IMR-90 (cell line): ENCODE data around the gene NTM. TPM values are rescaled to one million over a fixed set of nuclear protein-coding genes. Genes with fewer than 3 reads are reported as not detected.
A peak's percentile ranks its signal among the peaks of the same experiment; 100 is the strongest.

Source experiments
- ATAC-seq: fragments of 200-7000 bp; cut with Tn5 transposase; 2 replicates; pipeline ENCODE4 v1.9.1; 2020; ENCODE audit warnings: low read depth, mild to moderate bottlenecking, moderate library complexity
- BruUV-seq: library from RNA; stranded (reverse); fragments of 400-500 nt; replicated peaks from 2 replicates; lab custom pipeline; 2021; lab: Mats Ljungman, UMichigan
- CTCF ChIA-PET: fragments of 300-600 bp; formaldehyde crosslinking; extraction: SDS; loops from one replicate; lab custom pipeline; 2021; ENCODE audit warnings: antibody characterized with exemption; lab: Yijun Ruan, JAX
- POLR2A ChIA-PET: fragments of 300-600 bp; sonication (Branson Sonifier 250); formaldehyde crosslinking; loops from one replicate; lab custom pipeline; 2022; ENCODE audit warnings: antibody characterized with exemption; ENCODE audit not compliant: unreplicated experiment; lab: Charles Lee
- DNase-seq: peaks from one replicate; pipeline ENCODE4 v3.0.0; 2013
- H2AFZ ChIP-seq: replicated peaks from 2 replicates; pipeline ENCODE3; 2013; ENCODE audit warnings: low read length, mild to moderate bottlenecking; ENCODE audit not compliant: poor library complexity
- H2AK5ac ChIP-seq: 2 replicates; pipeline ENCODE4 v1.6.1; 2013; ENCODE audit warnings: low read depth, low read length, inconsistent platforms
- H2AK9ac ChIP-seq: replicated peaks from 2 replicates; pipeline ENCODE3; 2013; ENCODE audit warnings: mild to moderate bottlenecking, low read depth, low read length, moderate library complexity; ENCODE audit not compliant: poor library complexity
- H2BK120ac ChIP-seq: 2 replicates; pipeline ENCODE4 v1.6.1; 2013; ENCODE audit warnings: low read depth, low read length, inconsistent platforms
- H2BK15ac ChIP-seq: 3 replicates; pipeline ENCODE4 v1.6.1; 2013; ENCODE audit warnings: low read depth, low read length, inconsistent platforms
- H2BK20ac ChIP-seq: 2 replicates; pipeline ENCODE4 v1.6.1; 2013; ENCODE audit warnings: low read depth, mild to moderate bottlenecking, inconsistent platforms, low read length, moderate library complexity
- H2BK5ac ChIP-seq: 2 replicates; pipeline ENCODE4 v1.6.1; 2013; ENCODE audit warnings: mild to moderate bottlenecking, low read depth, low read length, inconsistent platforms; ENCODE audit not compliant: poor library complexity, severe bottlenecking
- H3K14ac ChIP-seq: replicated peaks from 2 replicates; pipeline ENCODE4 v1.6.1; 2013; ENCODE audit warnings: low read depth, low read length, inconsistent platforms
- H3K18ac ChIP-seq: 2 replicates; pipeline ENCODE4 v1.6.1; 2013; ENCODE audit warnings: low read depth, low read length, control low read depth
- H3K23ac ChIP-seq: 2 replicates; pipeline ENCODE4 v1.6.1; 2013; ENCODE audit warnings: low read depth, low read length, inconsistent platforms
- H3K27ac ChIP-seq: 2 replicates; pipeline ENCODE4 v1.5.1; 2013; ENCODE audit warnings: mild to moderate bottlenecking, control low read depth, low read length; ENCODE audit not compliant: insufficient read depth
- H3K27me3 ChIP-seq: 2 replicates; pipeline ENCODE4 v1.6.1; 2013; ENCODE audit warnings: low read length; ENCODE audit not compliant: control insufficient read depth, insufficient read depth
- H3K36me3 ChIP-seq: 2 replicates; pipeline ENCODE4 v1.6.1; 2013; ENCODE audit warnings: low read length, mixed read lengths; ENCODE audit not compliant: control insufficient read depth, insufficient read depth
- H3K4ac ChIP-seq: 2 replicates; pipeline ENCODE4 v1.6.1; 2013; ENCODE audit warnings: low read depth, low read length, inconsistent platforms
- H3K4me1 ChIP-seq: 2 replicates; pipeline ENCODE4 v1.6.1; 2013; ENCODE audit warnings: low read length, mixed read lengths; ENCODE audit not compliant: control insufficient read depth, insufficient read depth
- H3K4me2 ChIP-seq: 2 replicates; pipeline ENCODE4 v1.6.1; 2013; ENCODE audit warnings: low read depth, mild to moderate bottlenecking, control low read depth, low read length, moderate library complexity
- H3K4me3 ChIP-seq: 2 replicates; pipeline ENCODE4 v1.5.1; 2013; ENCODE audit warnings: low read depth, mild to moderate bottlenecking, control low read depth, low read length, moderate library complexity; ENCODE audit not compliant: insufficient read depth
- H3K56ac ChIP-seq: 2 replicates; pipeline ENCODE4 v1.6.1; 2013; ENCODE audit warnings: low read length, inconsistent platforms; ENCODE audit not compliant: insufficient read depth; ENCODE audit errors: extremely low read depth
- H3K79me1 ChIP-seq, 2 experiments: 2 replicates each; pipeline ENCODE4 v1.6.1; 2013; ENCODE audit warnings: low read length in 2 of 2, inconsistent platforms in 1 of 2, low read depth in 1 of 2
- H3K9ac ChIP-seq: 2 replicates; pipeline ENCODE4 v1.6.1; 2013; ENCODE audit warnings: low read depth, low read length, control low read depth
- H3K9me1 ChIP-seq: 2 replicates; pipeline ENCODE4 v1.6.1; 2013; ENCODE audit warnings: low read length, inconsistent platforms; ENCODE audit not compliant: insufficient read depth
- H3K9me3 ChIP-seq: 2 replicates; pipeline ENCODE4 v1.6.1; 2013; ENCODE audit warnings: low read length; ENCODE audit not compliant: control insufficient read depth, insufficient read depth
- H4K20me1 ChIP-seq: 2 replicates; pipeline ENCODE4 v1.6.1; 2013; ENCODE audit warnings: low read length, inconsistent platforms; ENCODE audit not compliant: insufficient read depth
- H4K5ac ChIP-seq: 2 replicates; pipeline ENCODE4 v1.6.1; 2013; ENCODE audit warnings: mild to moderate bottlenecking, low read depth, low read length, control low read depth
- H4K8ac ChIP-seq, 2 experiments: 2 replicates each; pipeline ENCODE4 v1.6.1; 2013; ENCODE audit warnings: low read depth in 2 of 2, low read length in 2 of 2, control low read depth in 1 of 2, inconsistent platforms in 1 of 2
- H4K91ac ChIP-seq: 2 replicates; pipeline ENCODE4 v1.6.1; 2013; ENCODE audit warnings: low read depth, low read length, inconsistent platforms; ENCODE audit not compliant: insufficient read depth
- BHLHE40 ChIP-seq: fragments of 150-350 bp; IDR thresholded peaks from 2 replicates; pipeline ENCODE4 v1.6.1; 2016; ENCODE audit warnings: mild to moderate bottlenecking, low read depth, low read length
- CEBPB ChIP-seq: IDR thresholded peaks from 2 replicates; pipeline ENCODE4 v1.6.1; 2012; ENCODE audit warnings: low read depth, low read length, improper control_type of control experiment
- CHD1 ChIP-seq: IDR thresholded peaks from 2 replicates; pipeline ENCODE4 v1.6.1; 2012; ENCODE audit warnings: low read depth, low read length, improper control_type of control experiment
- FOS ChIP-seq: fragments of 150-350 bp; IDR thresholded peaks from 2 replicates; pipeline ENCODE4 v1.6.1; 2016; ENCODE audit warnings: low read depth, low read length
- MAFK ChIP-seq: IDR thresholded peaks from 2 replicates; pipeline ENCODE4 v1.6.1; 2012; ENCODE audit warnings: low read depth, low read length, improper control_type of control experiment
- MXI1 ChIP-seq: IDR thresholded peaks from 2 replicates; pipeline ENCODE4 v1.6.1; 2012; ENCODE audit warnings: low read depth, mild to moderate bottlenecking, low read length, moderate library complexity, borderline replicate concordance
- NFE2L2 ChIP-seq: fragments of 150-350 bp; IDR thresholded peaks from 2 replicates; pipeline ENCODE4 v1.6.1; 2016; ENCODE audit warnings: low read depth, mild to moderate bottlenecking, low read length
- POLR2A ChIP-seq: IDR thresholded peaks from 2 replicates; pipeline ENCODE4 v1.6.1; 2012; ENCODE audit warnings: mild to moderate bottlenecking, low read depth, low read length
- RAD21 ChIP-seq: IDR thresholded peaks from 2 replicates; pipeline ENCODE4 v1.6.1; 2012; ENCODE audit warnings: low read length, improper control_type of control experiment
- RFX5 ChIP-seq: IDR thresholded peaks from 2 replicates; pipeline ENCODE4 v1.8.0; 2012; ENCODE audit warnings: low read depth, mild to moderate bottlenecking, low read length, moderate library complexity
- SMC3 ChIP-seq: fragments of 150-350 bp; IDR thresholded peaks from 2 replicates; pipeline ENCODE4 v1.6.1; 2016; ENCODE audit warnings: low read depth, mild to moderate bottlenecking, antibody characterized with exemption, low read length, moderate library complexity
- WGBS, 2 experiments: methylation state at CpG; one replicate each; pipeline versions ENCODE4 v1.1.5 to v1.1.7; 2013; ENCODE audit warnings: missing lambda C conversion rate in 2 of 2; ENCODE audit not compliant: insufficient read length in 1 of 2; ENCODE audit errors: extremely low coverage in 2 of 2; 5-methylcytosine and 5-hydroxymethylcytosine counted together
- dilution Hi-C: fragments of 300-500 bp; cut with HindIII; formaldehyde crosslinking; loops from one replicate; pipeline ENCODE4 v1.14.3; 2018; ENCODE audit warnings: low sequenced_read_pairs; ENCODE audit not compliant: unreplicated experiment
- in situ Hi-C: fragments of 300-500 bp; cut with MboI; formaldehyde crosslinking; loops from 3 replicates; pipeline ENCODE4 v1.14.3; 2019; ENCODE audit warnings: low sequenced_read_pairs, inconsistent platforms, mixed read lengths
- intact Hi-C: fragments of 100-400 bp; cut with micrococcal nuclease; formaldehyde crosslinking; loops from 2 replicates; pipeline ENCODE4 v1.10.0; 2022
- polyA plus RNA-seq, 3 experiments: library from polyadenylated mRNA; depleted of rRNA; stranded (reverse); fragments of >200 nt; gene quantifications; 2 replicates each; pipeline ENCODE4 v1.2.3, GENCODE V29; 2012; ENCODE audit warnings: low replicate concordance in 1 of 3
- total RNA-seq: library from RNA; depleted of rRNA; stranded (reverse); fragments of >200 nt; gene quantifications from 2 replicates; pipeline ENCODE4 v1.2.3, GENCODE V29; 2012
- TF ChIP-seq, protein P1 (sequence below): fragments of 150-350 bp; IDR thresholded peaks from 2 replicates; pipeline ENCODE4 v1.6.1; 2016; ENCODE audit warnings: low read depth, mild to moderate bottlenecking, low read length, moderate library complexity, borderline replicate concordance
- TF ChIP-seq, protein P2 (sequence below): conservative IDR thresholded peaks from 2 replicates; pipeline ENCODE4 v1.5.1; 2012; ENCODE audit warnings: mild to moderate bottlenecking, low read depth, low read length, improper control_type of control experiment
- TF ChIP-seq, protein P3 (sequence below): fragments of 150-350 bp; IDR thresholded peaks from 2 replicates; pipeline ENCODE4 v1.6.1; 2017; ENCODE audit warnings: mild to moderate bottlenecking, antibody characterized with exemption, low read length, low read depth

NTM gene
- total and polyA plus RNA-seq, 2 of the 4 experiments (the other 2 are of a cell fraction): 19.5 to 25.5 TPM

DNA sequence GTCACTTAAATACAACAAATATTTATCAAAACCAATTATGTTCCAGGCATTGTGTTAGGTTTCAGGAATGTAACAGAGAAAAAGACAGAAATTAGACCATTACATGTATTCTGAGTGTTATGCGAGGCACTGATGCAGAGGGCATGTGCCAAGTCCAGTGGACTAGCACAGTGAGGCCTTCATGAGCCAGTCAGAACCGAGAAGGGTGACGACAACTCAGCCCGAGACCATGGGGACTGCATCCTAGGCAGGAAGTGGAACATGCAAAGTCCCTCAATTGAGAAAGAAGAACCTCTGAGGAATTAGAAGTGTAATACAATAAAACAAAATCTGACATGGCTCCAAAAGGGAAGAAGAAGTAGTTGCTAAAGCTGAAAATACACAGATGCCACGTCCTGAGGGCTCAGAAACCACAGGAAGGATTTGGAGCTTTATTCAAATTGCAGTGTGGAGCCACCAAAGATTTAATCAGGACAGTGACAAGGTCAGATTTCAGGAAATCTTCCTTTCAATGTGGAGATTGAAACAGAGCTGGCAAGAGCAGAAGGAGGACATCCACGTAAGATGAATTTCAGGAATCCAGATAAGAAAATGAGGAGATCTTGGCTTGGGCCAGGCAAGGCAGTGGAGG lies 529.6 kb downstream of the NTM start:
- H4K20me1 ChIP-seq: no peaks in the 10 kb centered on the region
- H3K9me3 ChIP-seq: no peaks in the 10 kb centered on the region
- H4K8ac ChIP-seq: peak overlapping the region in 1 of 2 experiments; percentile 47; a peak in 1 of 4 replicates
- BruUV-seq: no TSS peak
- peak overlapping the region; percentile 70; the same call in 1 of the 2 replicates for H2BK120ac ChIP-seq
- peak overlapping the region; percentile 91; the same call in 2 of the 3 replicates for H2BK15ac ChIP-seq
- no peaks in the 10 kb centered on the region for H3K27me3 ChIP-seq
- dilution Hi-C loops (no loop called here), intact Hi-C loops (loop anchor here (5.0 kb wide), 1 partner anchor 172 kb away; no protein-coding TSS in a partner anchor), in situ Hi-C loops (loop anchor here (25.0 kb wide), 2 partner anchors 988 to 1488 kb away; partner anchors contain the start of gene SNX19)
- H3K14ac ChIP-seq: peak overlapping the region; percentile 68; the same call in 1 of the 2 replicates
- H3K18ac ChIP-seq: peak overlapping the region; percentile 75; the same call in 1 of the 2 replicates
- no peak overlapping the region for H2AK9ac ChIP-seq
- ATAC-seq: no peak
- H3K56ac ChIP-seq: no peak overlapping the region
- peaks cover 3 to 14% of the 10 kb centered on the region in 2 experiments; a peak in 2 of 4 replicates for H3K79me1 ChIP-seq
- peak overlapping the region; percentile 66; the same call in 1 of the 2 replicates for H3K4ac ChIP-seq
- no peak overlapping the region for H3K4me2 ChIP-seq
- H3K4me3 ChIP-seq: no peak overlapping the region
- H3K36me3 ChIP-seq: no peaks in the 10 kb centered on the region
- peak overlapping the region; percentile 92; the same call in 1 of the 2 replicates for H2AK5ac ChIP-seq
- 0 out of 2 replicates have a peak overlapping the region, but pooled peaks have one; percentile 72 for H4K5ac ChIP-seq
- no peak overlapping the region for H3K27ac ChIP-seq
- no peak overlapping the region for H2BK5ac ChIP-seq
- 96% methylated on average over 5 of the region's 6 CpGs; no CpG with 5 or more reads in 1 of the 2 experiments for WGBS, 2 experiments
- no peak overlapping the region; the same call in none of the 2 replicates for H4K91ac ChIP-seq
- no peak overlapping the region for H2AFZ ChIP-seq
- H2BK20ac ChIP-seq: peak overlapping the region; percentile 77
- DNase-seq: no peak
- ChIA-PET CTCF (interaction anchor here (1.1 to 1.4 kb wide), 2 partner anchors 10 to 152 kb away, joined by 3 to 4 read pairs; no protein-coding TSS in a partner anchor), POLR2A (no interaction called here)
- H3K9me1 ChIP-seq: peaks cover 16% of the 10 kb centered on the region; the same call in 1 of the 2 replicates
- H3K23ac ChIP-seq: peak overlapping the region; percentile 43; the same call in 1 of the 2 replicates
- H3K9ac ChIP-seq: no peak overlapping the region
- H3K4me1 ChIP-seq: peaks cover 15% of the 10 kb centered on the region
- no peak for TF ChIP-seq MXI1
- TF ChIP-seq NFE2L2: no peak
- TF ChIP-seq, protein P1, sequence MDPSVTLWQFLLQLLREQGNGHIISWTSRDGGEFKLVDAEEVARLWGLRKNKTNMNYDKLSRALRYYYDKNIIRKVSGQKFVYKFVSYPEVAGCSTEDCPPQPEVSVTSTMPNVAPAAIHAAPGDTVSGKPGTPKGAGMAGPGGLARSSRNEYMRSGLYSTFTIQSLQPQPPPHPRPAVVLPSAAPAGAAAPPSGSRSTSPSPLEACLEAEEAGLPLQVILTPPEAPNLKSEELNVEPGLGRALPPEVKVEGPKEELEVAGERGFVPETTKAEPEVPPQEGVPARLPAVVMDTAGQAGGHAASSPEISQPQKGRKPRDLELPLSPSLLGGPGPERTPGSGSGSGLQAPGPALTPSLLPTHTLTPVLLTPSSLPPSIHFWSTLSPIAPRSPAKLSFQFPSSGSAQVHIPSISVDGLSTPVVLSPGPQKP: no peak
- no peak for TF ChIP-seq CEBPB
- no peak for TF ChIP-seq POLR2A
- TF ChIP-seq, protein P2, sequence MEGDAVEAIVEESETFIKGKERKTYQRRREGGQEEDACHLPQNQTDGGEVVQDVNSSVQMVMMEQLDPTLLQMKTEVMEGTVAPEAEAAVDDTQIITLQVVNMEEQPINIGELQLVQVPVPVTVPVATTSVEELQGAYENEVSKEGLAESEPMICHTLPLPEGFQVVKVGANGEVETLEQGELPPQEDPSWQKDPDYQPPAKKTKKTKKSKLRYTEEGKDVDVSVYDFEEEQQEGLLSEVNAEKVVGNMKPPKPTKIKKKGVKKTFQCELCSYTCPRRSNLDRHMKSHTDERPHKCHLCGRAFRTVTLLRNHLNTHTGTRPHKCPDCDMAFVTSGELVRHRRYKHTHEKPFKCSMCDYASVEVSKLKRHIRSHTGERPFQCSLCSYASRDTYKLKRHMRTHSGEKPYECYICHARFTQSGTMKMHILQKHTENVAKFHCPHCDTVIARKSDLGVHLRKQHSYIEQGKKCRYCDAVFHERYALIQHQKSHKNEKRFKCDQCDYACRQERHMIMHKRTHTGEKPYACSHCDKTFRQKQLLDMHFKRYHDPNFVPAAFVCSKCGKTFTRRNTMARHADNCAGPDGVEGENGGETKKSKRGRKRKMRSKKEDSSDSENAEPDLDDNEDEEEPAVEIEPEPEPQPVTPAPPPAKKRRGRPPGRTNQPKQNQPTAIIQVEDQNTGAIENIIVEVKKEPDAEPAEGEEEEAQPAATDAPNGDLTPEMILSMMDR: no peak
- TF ChIP-seq CHD1: no peak
- TF ChIP-seq RFX5: no peak
- no peak for TF ChIP-seq RAD21
- TF ChIP-seq MAFK: no peak
- TF ChIP-seq BHLHE40: no peak
- no peak for TF ChIP-seq FOS
- TF ChIP-seq, protein P3, sequence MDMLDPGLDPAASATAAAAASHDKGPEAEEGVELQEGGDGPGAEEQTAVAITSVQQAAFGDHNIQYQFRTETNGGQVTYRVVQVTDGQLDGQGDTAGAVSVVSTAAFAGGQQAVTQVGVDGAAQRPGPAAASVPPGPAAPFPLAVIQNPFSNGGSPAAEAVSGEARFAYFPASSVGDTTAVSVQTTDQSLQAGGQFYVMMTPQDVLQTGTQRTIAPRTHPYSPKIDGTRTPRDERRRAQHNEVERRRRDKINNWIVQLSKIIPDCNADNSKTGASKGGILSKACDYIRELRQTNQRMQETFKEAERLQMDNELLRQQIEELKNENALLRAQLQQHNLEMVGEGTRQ: no peak
- no peak for TF ChIP-seq SMC3
